GM12878 (cell line): Measurements from ENCODE around the gene TESMIN. TPM values are rescaled to one million over a fixed set of nuclear protein-coding genes. Genes with fewer than 3 reads are reported as not detected.

Experiments used
- ATAC-seq: fragments of 200-7000 bp; cut with Tn5 transposase; 3 replicates; pipeline ENCODE4 v1.9.1; 2020; ENCODE audit warnings: mild to moderate bottlenecking, moderate library complexity
- BruUV-seq: library from RNA; stranded (reverse); fragments of 400-500 nt; replicated peaks from 2 replicates; lab custom pipeline; 2021; lab: Mats Ljungman, UMichigan
- CTCF ChIA-PET: fragments of 300-600 bp; sonication (Branson Sonifier 250); formaldehyde crosslinking; extraction: SDS; loops from one replicate; lab custom pipeline; 2021; ENCODE audit warnings: inconsistent platforms; lab: Yijun Ruan, JAX
- POLR2A ChIA-PET: fragments of 350-600 bp; formaldehyde crosslinking; extraction: SDS; loops from one replicate; lab custom pipeline; 2021; ENCODE audit warnings: inconsistent platforms; lab: Charles Lee
- RAD21 ChIA-PET: fragments of 300-600 bp; sonication (Branson Sonifier 250); formaldehyde crosslinking; loops from one replicate; lab custom pipeline; 2023; ENCODE audit warnings: antibody characterized with exemption; ENCODE audit not compliant: unreplicated experiment; lab: Charles Lee
- SMC1A ChIA-PET: fragments of 300-600 bp; sonication (Branson Sonifier 250); formaldehyde crosslinking; loops from one replicate; lab custom pipeline; 2023; ENCODE audit not compliant: unreplicated experiment, uncharacterized antibody; lab: Charles Lee
- DNase-seq: peaks from one replicate; pipeline ENCODE4 v3.0.0-alpha.2; 2011; ENCODE audit warnings: low read depth, low spot score
- FAIRE-seq: peaks from 3 replicates; lab custom pipeline; 2011; peaks lifted over from hg19 to GRCh38; lab: Jason Lieb, UNC
- H2AFZ ChIP-seq: 2 replicates; pipeline ENCODE4 v1.6.0; 2011; ENCODE audit warnings: low read depth, low read length, control low read depth; ENCODE audit not compliant: control insufficient read depth
- H3K27ac ChIP-seq: 2 replicates; pipeline ENCODE4 v1.5.1; 2011; ENCODE audit warnings: control low read depth; ENCODE audit not compliant: control insufficient read depth, insufficient read depth
- H3K27me3 ChIP-seq, 2 experiments: replicated peaks in 1 of 2; 2 replicates each; pipeline versions ENCODE4 v1.6.0 to v1.6.1; 2011; ENCODE audit warnings: low read length in 1 of 2; ENCODE audit not compliant: control insufficient read depth in 2 of 2, insufficient read depth in 2 of 2
- H3K36me3 ChIP-seq, 2 experiments: 2 replicates each; pipeline ENCODE4 v1.5.1; 2011; ENCODE audit warnings: low read length in 1 of 2; ENCODE audit not compliant: control insufficient read depth in 2 of 2, insufficient read depth in 2 of 2
- H3K4me1 ChIP-seq: 2 replicates; pipeline ENCODE4 v1.6.1; 2011; ENCODE audit warnings: mild to moderate bottlenecking, low read length, moderate library complexity, mixed read lengths; ENCODE audit not compliant: control insufficient read depth, insufficient read depth
- H3K4me2 ChIP-seq: 2 replicates; pipeline ENCODE4 v1.6.0; 2011; ENCODE audit warnings: control low read depth; ENCODE audit not compliant: control insufficient read depth, insufficient read depth
- H3K4me3 ChIP-seq: fragments of 200-600 bp; sonication (generic); 2 replicates; pipeline ENCODE4 v1.5.1; 2016
- H3K79me2 ChIP-seq: 2 replicates; pipeline ENCODE4 v1.6.0; 2011; ENCODE audit warnings: low read length; ENCODE audit not compliant: control insufficient read depth, insufficient read depth
- H3K9ac ChIP-seq: 2 replicates; pipeline ENCODE4 v1.8.0; 2011; ENCODE audit warnings: low read length, control low read depth, mixed read lengths; ENCODE audit not compliant: control insufficient read depth, insufficient read depth
- H3K9me3 ChIP-seq: replicated peaks from 3 replicates; pipeline ENCODE4 v1.5.1; 2011; ENCODE audit warnings: mild to moderate bottlenecking, low read length; ENCODE audit not compliant: control insufficient read depth, insufficient read depth
- H4K20me1 ChIP-seq: 2 replicates; pipeline ENCODE4 v1.6.0; 2011; ENCODE audit not compliant: control insufficient read depth, insufficient read depth
- BHLHE40 ChIP-seq, 2 experiments: fragments of 450-650 bp in 1 of 2; IDR thresholded peaks; 2 replicates each; pipeline ENCODE4 v1.6.1; 2011 to 2017; ENCODE audit warnings: low read depth in 2 of 2, borderline replicate concordance in 1 of 2, improper control_type of control experiment in 1 of 2, low read length in 1 of 2, mild to moderate bottlenecking in 1 of 2
- FOXM1 ChIP-seq: IDR thresholded peaks from 2 replicates; pipeline ENCODE4 v1.6.1; 2012; ENCODE audit warnings: low read depth, mild to moderate bottlenecking, inconsistent platforms, low read length, moderate library complexity
- HDGF ChIP-seq: fragments of 450-650 bp; IDR thresholded peaks from 2 replicates; pipeline ENCODE4 v1.6.1; 2016; ENCODE audit warnings: antibody characterized with exemption
- MEF2B ChIP-seq: fragments of 450-650 bp; IDR thresholded peaks from 2 replicates; pipeline ENCODE4 v1.6.1; 2018; ENCODE audit warnings: mild to moderate bottlenecking, moderate library complexity; ENCODE audit not compliant: partially characterized antibody, poor library complexity, severe bottlenecking
- MLLT1 ChIP-seq: fragments of 450-650 bp; IDR thresholded peaks from 2 replicates; pipeline ENCODE4 v1.6.1; 2016; ENCODE audit warnings: mild to moderate bottlenecking
- POU2F2 ChIP-seq: IDR thresholded peaks from 3 replicates; pipeline ENCODE4 v1.6.1; 2011; ENCODE audit warnings: low read depth, mild to moderate bottlenecking, low read length, borderline replicate concordance
- RFX5 ChIP-seq: IDR thresholded peaks from 2 replicates; pipeline ENCODE4 v1.6.1; 2011; ENCODE audit warnings: low read depth, low read length, improper control_type of control experiment
- SUPT20H ChIP-seq: IDR thresholded peaks from 2 replicates; pipeline ENCODE4 v1.6.1; 2011; ENCODE audit warnings: low read depth, mild to moderate bottlenecking, low read length, moderate library complexity, borderline replicate concordance; ENCODE audit not compliant: control insufficient read depth
- TCF7 ChIP-seq: IDR thresholded peaks from 2 replicates; pipeline ENCODE4 v1.6.1; 2014; ENCODE audit warnings: antibody characterized with exemption, borderline replicate concordance
- USF1 ChIP-seq: IDR thresholded peaks from 2 replicates; pipeline ENCODE4 v1.6.1; 2011; ENCODE audit warnings: borderline replicate concordance, low read depth, mild to moderate bottlenecking, moderate library complexity, mixed read lengths, low read length; ENCODE audit not compliant: insufficient read depth; ENCODE audit errors: extremely low read length
- ZBED1 ChIP-seq: IDR thresholded peaks from 2 replicates; pipeline ENCODE4 v1.6.1; 2016; ENCODE audit warnings: borderline replicate concordance
- ZNF592 ChIP-seq: fragments of 450-650 bp; IDR thresholded peaks from 2 replicates; pipeline ENCODE4 v1.6.1; 2017; ENCODE audit warnings: mild to moderate bottlenecking, moderate library complexity
- ZSCAN29 ChIP-seq: fragments of 450-650 bp; IDR thresholded peaks from 2 replicates; pipeline ENCODE4 v1.6.1; 2017; ENCODE audit warnings: mild to moderate bottlenecking, moderate library complexity
- WGBS: methylation state at CpG from one replicate; pipeline ENCODE4 v1.1.6; 2016; ENCODE audit warnings: low lambda C conversion rate; ENCODE audit not compliant: insufficient replicate concordance, insufficient coverage; ENCODE audit errors: missing lambda C conversion rate; 5-methylcytosine and 5-hydroxymethylcytosine counted together
- in situ Hi-C: fragments of 300-500 bp; cut with MboI; formaldehyde crosslinking; loops from 9 replicates; pipeline ENCODE4 v1.14.3; 2018; ENCODE audit warnings: mixed read lengths
- intact Hi-C: fragments of 100-400 bp; cut with micrococcal nuclease; formaldehyde crosslinking; loops from one replicate; pipeline ENCODE4 v1.14.2; 2022; ENCODE audit not compliant: unreplicated experiment
- polyA plus RNA-seq, 11 experiments: library from polyadenylated mRNA; depleted of rRNA in 4 of 11; unstranded in 6 of 11; stranded (reverse) in 5 of 11; fragments of >200 nt; fragmentation: Nextera tagmentation in 4 of 11; fragmentation: Illumina TruSeq in 1 of 11; extraction: Ambion mirVana in 4 of 11; extraction: Trizol in 1 of 11; gene quantifications; 1 replicate in 1 of 11; 2 replicates in 10 of 11; pipeline versions ENCODE4 v1.2.1 to v1.2.3, GENCODE V29; 2011 to 2016; ENCODE audit warnings: inconsistent platforms in 2 of 11, missing spikeins in 2 of 11, low read depth in 1 of 11
- total RNA-seq, 4 experiments: library from RNA; depleted of rRNA in 3 of 4; stranded (reverse); fragments of >200 nt in 3 of 4; fragmentation: Illumina TruSeq in 1 of 4; extraction: Trizol in 1 of 4; gene quantifications; 2 replicates each; pipeline versions ENCODE4 v1.2.1 to v1.2.3, GENCODE V29; 2013 to 2021

TESMIN gene
- total and polyA plus RNA-seq, 10 of the 15 experiments (the other 5 are each of a cell fraction or from before 2014, with no cell fraction given), result 0.31 to 3.4 (median 1.2) TPM; not detected in 1

GRCh38 chr11:68698993-68699392 lies 52.3 kb downstream of the TESMIN start:
- RAD21 ChIA-PET, result no interaction called here
- FAIRE-seq, result no peak

GRCh38 chr11:68695531-68695930 lies 55.8 kb downstream of the TESMIN start:
- CTCF ChIA-PET, result interaction anchor here (0.9 kb wide), 1 partner anchor 98 kb away, joined by 6 read pairs; no protein-coding TSS in a partner anchor
- Histone ChIP-seq H4K20me1 (no peaks in the 10 kb centered on the region), H3K4me2 (no peak overlapping the region), H3K4me1 (no peaks in the 10 kb centered on the region), H2AFZ (no peak overlapping the region), H3K27ac (no peak overlapping the region), H3K27me3 (no peaks in the 10 kb centered on the region; a peak in 1 of 4 replicates), H3K79me2 (no peaks in the 10 kb centered on the region), H3K4me3 (no peak overlapping the region), H3K36me3 (no peaks in the 10 kb centered on the region), H3K9me3 (no peaks in the 10 kb centered on the region; the same call in 1 of the 3 replicates), H3K9ac (no peak overlapping the region)
- ATAC-seq (no peak), FAIRE-seq (no peak), DNase-seq (no peak)
- no TSS peak for BruUV-seq
- intact Hi-C loops, result no loop called here
- RAD21 ChIA-PET, result no interaction called here
- SMC1A ChIA-PET, result no interaction called here
- in situ Hi-C loops, result no loop called here
- WGBS, result 3% methylated on average over 2 of the region's 2 CpGs
- POLR2A ChIA-PET, result no interaction called here
- TF ChIP-seq USF1, result no peak
- no peak for TF ChIP-seq ZNF592
- no peak for TF ChIP-seq MLLT1
- TF ChIP-seq POU2F2, result no peak
- TF ChIP-seq BHLHE40 (IDR thresholded peaks at IDR 0.05; ENCODE audit: borderline replicate concordance in 1 of 2, low read depth in 2 of 2, low read length in 1 of 2), result no peak
- no peak for TF ChIP-seq HDGF
- no peak for TF ChIP-seq RFX5
- TF ChIP-seq TCF7, result no peak
- TF ChIP-seq ZBED1, result no peak

More at GRCh38 chr11:68698993-68699392, 52.3 kb downstream of the TESMIN start:
- no peaks in the 10 kb centered on the region for H3K4me1 ChIP-seq
- no peak overlapping the region for H3K9ac ChIP-seq
- no peak overlapping the region for H2AFZ ChIP-seq
- 20% methylated on average over 2 of the region's 2 CpGs for WGBS
- BruUV-seq, result no TSS peak
- H3K27me3 ChIP-seq, result no peaks in the 10 kb centered on the region; a peak in 1 of 4 replicates
- no peak overlapping the region for H3K4me3 ChIP-seq
- SMC1A ChIA-PET, result no interaction called here
- DNase-seq (no peak), ATAC-seq (no peak)
- no peaks in the 10 kb centered on the region for H3K79me2 ChIP-seq
- H3K9me3 ChIP-seq, result no peaks in the 10 kb centered on the region; the same call in 1 of the 3 replicates
- intact Hi-C loops, result no loop called here
- H3K36me3 ChIP-seq, result no peaks in the 10 kb centered on the region
- CTCF ChIA-PET, result no interaction called here
- no peak overlapping the region for H3K27ac ChIP-seq
- H3K4me2 ChIP-seq, result no peak overlapping the region
- POLR2A ChIA-PET, result no interaction called here
- TF ChIP-seq ZSCAN29 (no peak), FOXM1 (no peak), MEF2B (no peak), SUPT20H (no peak), HDGF (no peak), TCF7 (no peak)
- H4K20me1 ChIP-seq, result no peaks in the 10 kb centered on the region
- in situ Hi-C loops, result no loop called here
